H9 (cell line): ENCODE data around the gene C1orf198. TPM values are rescaled to one million over a fixed set of nuclear protein-coding genes. Genes with fewer than 3 reads are reported as not detected.

Source experiments
- DNase-seq: peaks from one replicate; pipeline ENCODE4 v3.0.0-alpha.2; 2017
- H2AFZ ChIP-seq: one replicate; pipeline ENCODE4 v1.6.1; 2013; ENCODE audit warnings: mild to moderate bottlenecking, low read length, control low read depth, moderate library complexity
- H2AK5ac ChIP-seq: 2 replicates; pipeline ENCODE4 v1.6.1; 2013; ENCODE audit warnings: low read length, control low read depth, mixed read lengths; ENCODE audit not compliant: insufficient read length
- H2BK120ac ChIP-seq: one replicate; pipeline ENCODE4 v1.6.1; 2013; ENCODE audit warnings: low read depth, mild to moderate bottlenecking, low read length, control low read depth, inconsistent platforms; ENCODE audit not compliant: poor library complexity, severe bottlenecking
- H2BK12ac ChIP-seq: 2 replicates; pipeline ENCODE4 v1.6.1; 2013; ENCODE audit warnings: low read length, control low read depth, mixed read lengths, low read depth; ENCODE audit not compliant: insufficient read length
- H2BK15ac ChIP-seq: 2 replicates; pipeline ENCODE4 v1.6.1; 2013; ENCODE audit warnings: low read depth, low read length, control low read depth
- H2BK20ac ChIP-seq: one replicate; pipeline ENCODE4 v1.6.1; 2013; ENCODE audit warnings: low read depth, mild to moderate bottlenecking, low read length, control low read depth, inconsistent platforms; ENCODE audit not compliant: poor library complexity, severe bottlenecking
- H2BK5ac ChIP-seq: 2 replicates; pipeline ENCODE4 v1.6.1; 2013; ENCODE audit warnings: low read length, control low read depth, mixed read lengths; ENCODE audit not compliant: insufficient read length
- H3K14ac ChIP-seq: 2 replicates; pipeline ENCODE4 v1.6.1; 2013; ENCODE audit warnings: low read length, control low read depth; ENCODE audit not compliant: insufficient read depth
- H3K18ac ChIP-seq: 2 replicates; pipeline ENCODE4 v1.6.1; 2013; ENCODE audit warnings: low read depth, mild to moderate bottlenecking, mixed read lengths, low read length, control low read depth; ENCODE audit not compliant: insufficient read length
- H3K23ac ChIP-seq: 2 replicates; pipeline ENCODE4 v1.6.1; 2013; ENCODE audit warnings: low read length, control low read depth, mixed read lengths, low read depth; ENCODE audit not compliant: insufficient read length
- H3K23me2 ChIP-seq: 2 replicates; pipeline ENCODE4 v1.6.1; 2013; ENCODE audit warnings: low read depth, mild to moderate bottlenecking, mixed read lengths, low read length, control low read depth; ENCODE audit not compliant: insufficient read length, poor library complexity, severe bottlenecking
- H3K27ac ChIP-seq: 2 replicates; pipeline ENCODE4 v1.5.1; 2013; ENCODE audit warnings: low read length, control low read depth, mixed read lengths, low read depth; ENCODE audit not compliant: insufficient read length
- H3K27me3 ChIP-seq: 2 replicates; pipeline ENCODE4 v1.6.1; 2013; ENCODE audit warnings: low read length, control low read depth, inconsistent platforms; ENCODE audit not compliant: insufficient read depth
- H3K4ac ChIP-seq: 2 replicates; pipeline ENCODE4 v1.6.1; 2013; ENCODE audit warnings: low read depth, mild to moderate bottlenecking, control low read depth, inconsistent platforms, low read length, moderate library complexity
- H3K4me1 ChIP-seq: 2 replicates; pipeline ENCODE4 v1.6.1; 2013; ENCODE audit warnings: low read length, control low read depth, inconsistent platforms; ENCODE audit not compliant: insufficient read depth
- H3K4me2 ChIP-seq: 2 replicates; pipeline ENCODE4 v1.6.1; 2013; ENCODE audit warnings: low read length, control low read depth, mixed read lengths; ENCODE audit not compliant: insufficient read length, insufficient read depth
- H3K56ac ChIP-seq: 2 replicates; pipeline ENCODE4 v1.6.1; 2013; ENCODE audit warnings: low read depth, mild to moderate bottlenecking, mixed read lengths, low read length, control low read depth; ENCODE audit not compliant: insufficient read length
- H3K79me1 ChIP-seq: 2 replicates; pipeline ENCODE4 v1.6.1; 2013; ENCODE audit warnings: low read depth, mild to moderate bottlenecking, moderate library complexity, low read length, control low read depth, inconsistent platforms; ENCODE audit not compliant: insufficient read depth, poor library complexity, severe bottlenecking
- H3K79me2 ChIP-seq: 2 replicates; pipeline ENCODE4 v1.6.1; 2013; ENCODE audit warnings: low read length, control low read depth, inconsistent platforms; ENCODE audit not compliant: insufficient read depth
- H3K9ac ChIP-seq: 2 replicates; pipeline ENCODE4 v1.6.1; 2013; ENCODE audit warnings: low read length, control low read depth, mixed read lengths; ENCODE audit not compliant: insufficient read length; ENCODE audit errors: extremely low read depth
- H3K9me3 ChIP-seq: one replicate; pipeline ENCODE4 v1.6.1; 2013; ENCODE audit warnings: low read depth, low read length, inconsistent platforms; ENCODE audit not compliant: control insufficient read depth
- H3T11ph ChIP-seq: one replicate; pipeline ENCODE4 v1.6.1; 2013; ENCODE audit warnings: mild to moderate bottlenecking, low read length, control low read depth, inconsistent platforms
- H4K20me1 ChIP-seq: one replicate; pipeline ENCODE4 v1.6.1; 2013; ENCODE audit not compliant: control insufficient read depth, insufficient read length, insufficient read depth
- H4K5ac ChIP-seq: 2 replicates; pipeline ENCODE4 v1.6.1; 2013; ENCODE audit warnings: low read depth, mild to moderate bottlenecking, mixed read lengths, low read length, control low read depth; ENCODE audit not compliant: insufficient read length
- H4K8ac ChIP-seq: replicated peaks from 2 replicates; pipeline ENCODE4 v1.6.1; 2013; ENCODE audit warnings: low read length, control low read depth, mixed read lengths, low read depth; ENCODE audit not compliant: insufficient read length
- H4K91ac ChIP-seq: 2 replicates; pipeline ENCODE4 v1.6.1; 2013; ENCODE audit warnings: low read depth, mild to moderate bottlenecking, moderate library complexity, mixed read lengths, low read length, control low read depth; ENCODE audit not compliant: insufficient read length
- H3K27ac Mint-ChIP-seq, 3 experiments: 2 replicates in 2 of 3; 3 replicates in 1 of 3; pipeline ENCODE4 v1.8.0; 2020 to 2021; ENCODE audit warnings: mixed read lengths in 3 of 3, mild to moderate bottlenecking in 1 of 3, moderate library complexity in 1 of 3
- H3K27me3 Mint-ChIP-seq: 2 replicates; pipeline ENCODE4 v1.8.0; 2021; ENCODE audit warnings: low read depth, mild to moderate bottlenecking, moderate library complexity, mixed read lengths
- H3K36me3 Mint-ChIP-seq, 3 experiments: 2 replicates in 2 of 3; 3 replicates in 1 of 3; pipeline ENCODE4 v1.8.0; 2020 to 2021; ENCODE audit warnings: low read depth in 3 of 3, mixed read lengths in 3 of 3; ENCODE audit not compliant: insufficient read depth in 1 of 3
- H3K4me1 Mint-ChIP-seq, 2 experiments: 2 replicates each; pipeline ENCODE4 v1.8.0; 2020; ENCODE audit warnings: mixed read lengths in 2 of 2
- H3K4me3 Mint-ChIP-seq, 2 experiments: 2 replicates in 1 of 2; 3 replicates in 1 of 2; pipeline ENCODE4 v1.8.0; 2020 to 2021; ENCODE audit warnings: mild to moderate bottlenecking in 2 of 2, mixed read lengths in 2 of 2, moderate library complexity in 1 of 2
- H3K9me3 Mint-ChIP-seq, 2 experiments: 2 replicates in 1 of 2; 3 replicates in 1 of 2; pipeline ENCODE4 v1.8.0; 2020; ENCODE audit warnings: mild to moderate bottlenecking in 2 of 2, mixed read lengths in 2 of 2, moderate library complexity in 1 of 2
- WGBS: extraction: QIAGEN DNeasy Blood & Tissue Kit; methylation state at CpG from one replicate; pipeline ENCODE4 v1.1.7; 2013; ENCODE audit warnings: missing lambda C conversion rate, low lambda C conversion rate, mixed read lengths; ENCODE audit not compliant: insufficient read length; ENCODE audit errors: extremely low coverage; 5-methylcytosine and 5-hydroxymethylcytosine counted together
- total RNA-seq: library from RNA; stranded (reverse); gene quantifications from 2 replicates; pipeline ENCODE4 v1.2.1, GENCODE V29; 2021
- TF ChIP-seq, protein P1 (sequence below): fragments of 200-600 bp; sonication (generic); conservative IDR thresholded peaks from 3 replicates; pipeline ENCODE4 v1.8.0; 2021; ENCODE audit warnings: antibody characterized with exemption, mild to moderate bottlenecking

C1orf198 gene
- total RNA-seq, 1 experiment from 2014 or later, result 28.9 TPM

DNA sequence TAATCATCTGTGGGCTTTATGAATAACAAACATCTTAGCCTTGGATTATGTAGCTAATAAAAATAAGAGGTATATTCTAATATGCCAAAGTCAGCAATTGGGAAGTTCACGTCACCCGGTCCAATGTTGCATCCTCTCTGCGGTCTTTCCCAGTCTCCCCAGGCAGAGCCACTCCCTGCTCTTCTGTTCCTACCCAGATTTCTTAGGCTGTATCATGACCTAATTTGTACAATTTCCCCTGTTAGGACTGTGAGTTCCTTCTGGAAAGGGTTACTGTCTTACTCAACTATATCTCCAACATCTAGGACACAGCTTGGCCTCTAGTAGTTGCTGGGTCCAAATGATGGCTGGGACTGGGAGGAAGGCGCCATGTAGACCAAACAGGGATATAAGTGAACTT, 29.8 kb upstream of the C1orf198 start:
- Mint-ChIP-seq H3K27ac (no peak overlapping the region), H3K4me1 (0 out of 4 replicates have a peak, but pooled peaks cover 3% of the 10 kb centered on the region in 2 experiments), H3K9me3 (no peaks in the 10 kb centered on the region; a peak in 1 of 5 replicates), H3K27me3 (peaks cover 28% of the 10 kb centered on the region), H3K36me3 (no peaks in the 10 kb centered on the region), H3K4me3 (no peak overlapping the region)
- no peak overlapping the region for H3K23ac ChIP-seq
- H2BK15ac ChIP-seq, result no peak overlapping the region
- H2BK20ac ChIP-seq, result no peak overlapping the region
- H3K79me2 ChIP-seq, result no peaks in the 10 kb centered on the region
- no peak for DNase-seq
- H3K9me3 ChIP-seq, result no peaks in the 10 kb centered on the region
- no peak overlapping the region for H3K56ac ChIP-seq
- no peak overlapping the region for H3K9ac ChIP-seq
- no peak overlapping the region for H4K8ac ChIP-seq
- H4K20me1 ChIP-seq, result no peaks in the 10 kb centered on the region
- H3K4ac ChIP-seq, result no peak overlapping the region
- no peak overlapping the region for H3K18ac ChIP-seq
- WGBS, result no CpG with 5 or more reads among the region's 4 CpGs
- H4K5ac ChIP-seq, result no peak overlapping the region
- no peaks in the 10 kb centered on the region for H3K23me2 ChIP-seq
- TF ChIP-seq, protein P1, sequence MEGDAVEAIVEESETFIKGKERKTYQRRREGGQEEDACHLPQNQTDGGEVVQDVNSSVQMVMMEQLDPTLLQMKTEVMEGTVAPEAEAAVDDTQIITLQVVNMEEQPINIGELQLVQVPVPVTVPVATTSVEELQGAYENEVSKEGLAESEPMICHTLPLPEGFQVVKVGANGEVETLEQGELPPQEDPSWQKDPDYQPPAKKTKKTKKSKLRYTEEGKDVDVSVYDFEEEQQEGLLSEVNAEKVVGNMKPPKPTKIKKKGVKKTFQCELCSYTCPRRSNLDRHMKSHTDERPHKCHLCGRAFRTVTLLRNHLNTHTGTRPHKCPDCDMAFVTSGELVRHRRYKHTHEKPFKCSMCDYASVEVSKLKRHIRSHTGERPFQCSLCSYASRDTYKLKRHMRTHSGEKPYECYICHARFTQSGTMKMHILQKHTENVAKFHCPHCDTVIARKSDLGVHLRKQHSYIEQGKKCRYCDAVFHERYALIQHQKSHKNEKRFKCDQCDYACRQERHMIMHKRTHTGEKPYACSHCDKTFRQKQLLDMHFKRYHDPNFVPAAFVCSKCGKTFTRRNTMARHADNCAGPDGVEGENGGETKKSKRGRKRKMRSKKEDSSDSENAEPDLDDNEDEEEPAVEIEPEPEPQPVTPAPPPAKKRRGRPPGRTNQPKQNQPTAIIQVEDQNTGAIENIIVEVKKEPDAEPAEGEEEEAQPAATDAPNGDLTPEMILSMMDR, result no peak
- no peak overlapping the region for H3K27ac ChIP-seq
- H3K14ac ChIP-seq, result no peak overlapping the region
- H2BK5ac ChIP-seq, result no peak overlapping the region
- no peak overlapping the region for H2AK5ac ChIP-seq
- no peaks in the 10 kb centered on the region for H3K4me1 ChIP-seq
- no peak overlapping the region for H3T11ph ChIP-seq
- no peak overlapping the region for H2AFZ ChIP-seq
- H4K91ac ChIP-seq, result no peak overlapping the region
- H2BK12ac ChIP-seq, result no peak overlapping the region
- H3K27me3 ChIP-seq, result no peaks in the 10 kb centered on the region
- H3K4me2 ChIP-seq, result no peak overlapping the region
- no peak overlapping the region for H2BK120ac ChIP-seq
- no peaks in the 10 kb centered on the region for H3K79me1 ChIP-seq
